HepG2 (cell line): ENCODE data around the gene DLG5.

ENCODE experiments used
- CTCF ChIP-seq: sonication (generic); formaldehyde crosslinking; IDR thresholded peaks from 2 replicates; pipeline ENCODE4 v1.5.0; 2020; ENCODE audit warnings: mild to moderate bottlenecking, missing genetic modification reagents, moderate library complexity
- JUN ChIP-seq: sonication (generic); formaldehyde crosslinking; IDR thresholded peaks from 2 replicates; pipeline ENCODE4 v1.4.0; 2020; ENCODE audit warnings: mild to moderate bottlenecking, missing genetic modification reagents
- MTA3 ChIP-seq: sonication (generic); formaldehyde crosslinking; IDR thresholded peaks from 2 replicates; pipeline ENCODE4 v1.4.0; 2020; ENCODE audit warnings: missing genetic modification reagents
- POLR2A ChIP-seq, 2 experiments: IDR thresholded peaks; 2 replicates each; pipeline ENCODE4 v1.6.1; 2011; ENCODE audit warnings: low read depth in 2 of 2, low read length in 2 of 2, mild to moderate bottlenecking in 1 of 2, moderate library complexity in 1 of 2; ENCODE audit not compliant: insufficient read depth in 1 of 2
- SNRNP70 ChIP-seq: fragments of 200-400 bp; formaldehyde crosslinking; IDR thresholded peaks from 2 replicates; pipeline ENCODE4 v1.6.1; 2017; ENCODE audit warnings: mild to moderate bottlenecking, low read depth, low read length, moderate library complexity
- ZNF121 ChIP-seq: sonication (generic); formaldehyde crosslinking; IDR thresholded peaks from 2 replicates; pipeline ENCODE4 v1.5.0; 2020; ENCODE audit warnings: mild to moderate bottlenecking, missing genetic modification reagents
- ZNF609 ChIP-seq: sonication (generic); formaldehyde crosslinking; IDR thresholded peaks from 2 replicates; pipeline ENCODE4 v1.4.0; 2020; ENCODE audit warnings: mild to moderate bottlenecking, missing genetic modification reagents, borderline replicate concordance
- TF ChIP-seq, protein P1 (sequence below): sonication (generic); formaldehyde crosslinking; IDR thresholded peaks from 2 replicates; pipeline ENCODE4 v1.8.0; 2022; ENCODE audit warnings: missing genetic modification reagents, mild to moderate bottlenecking, moderate library complexity, borderline replicate concordance
- TF ChIP-seq, protein P2 (sequence below), 2 experiments: fragments of 450-650 bp in 1 of 2; sonication (generic) in 1 of 2; formaldehyde crosslinking in 1 of 2; IDR thresholded peaks; 2 replicates each; pipeline versions ENCODE4 v1.6.1 to v1.8.0; 2016 to 2022; ENCODE audit warnings: antibody characterized with exemption in 1 of 2, mild to moderate bottlenecking in 1 of 2, missing genetic modification reagents in 1 of 2

GRCh38 chr10:77840636-77841035 lies 85.9 kb downstream of the DLG5 start:
- TF ChIP-seq CTCF (CRISPR knock-in tag) (no peak), MTA3 (CRISPR knock-in tag) (no peak), POLR2A (IDR thresholded peaks at IDR 0.05; ENCODE audit: insufficient read depth in 1 of 2, low read depth in 2 of 2, low read length in 2 of 2) (no peak), JUN (no peak), SNRNP70 (no peak), ZNF609 (CRISPR knock-in tag) (no peak), ZNF121 (CRISPR knock-in tag) (no peak)
- TF ChIP-seq, protein P1, sequence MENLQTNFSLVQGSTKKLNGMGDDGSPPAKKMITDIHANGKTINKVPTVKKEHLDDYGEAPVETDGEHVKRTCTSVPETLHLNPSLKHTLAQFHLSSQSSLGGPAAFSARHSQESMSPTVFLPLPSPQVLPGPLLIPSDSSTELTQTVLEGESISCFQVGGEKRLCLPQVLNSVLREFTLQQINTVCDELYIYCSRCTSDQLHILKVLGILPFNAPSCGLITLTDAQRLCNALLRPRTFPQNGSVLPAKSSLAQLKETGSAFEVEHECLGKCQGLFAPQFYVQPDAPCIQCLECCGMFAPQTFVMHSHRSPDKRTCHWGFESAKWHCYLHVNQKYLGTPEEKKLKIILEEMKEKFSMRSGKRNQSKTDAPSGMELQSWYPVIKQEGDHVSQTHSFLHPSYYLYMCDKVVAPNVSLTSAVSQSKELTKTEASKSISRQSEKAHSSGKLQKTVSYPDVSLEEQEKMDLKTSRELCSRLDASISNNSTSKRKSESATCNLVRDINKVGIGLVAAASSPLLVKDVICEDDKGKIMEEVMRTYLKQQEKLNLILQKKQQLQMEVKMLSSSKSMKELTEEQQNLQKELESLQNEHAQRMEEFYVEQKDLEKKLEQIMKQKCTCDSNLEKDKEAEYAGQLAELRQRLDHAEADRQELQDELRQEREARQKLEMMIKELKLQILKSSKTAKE (CRISPR knock-in tag): no peak
- TF ChIP-seq, protein P2, sequence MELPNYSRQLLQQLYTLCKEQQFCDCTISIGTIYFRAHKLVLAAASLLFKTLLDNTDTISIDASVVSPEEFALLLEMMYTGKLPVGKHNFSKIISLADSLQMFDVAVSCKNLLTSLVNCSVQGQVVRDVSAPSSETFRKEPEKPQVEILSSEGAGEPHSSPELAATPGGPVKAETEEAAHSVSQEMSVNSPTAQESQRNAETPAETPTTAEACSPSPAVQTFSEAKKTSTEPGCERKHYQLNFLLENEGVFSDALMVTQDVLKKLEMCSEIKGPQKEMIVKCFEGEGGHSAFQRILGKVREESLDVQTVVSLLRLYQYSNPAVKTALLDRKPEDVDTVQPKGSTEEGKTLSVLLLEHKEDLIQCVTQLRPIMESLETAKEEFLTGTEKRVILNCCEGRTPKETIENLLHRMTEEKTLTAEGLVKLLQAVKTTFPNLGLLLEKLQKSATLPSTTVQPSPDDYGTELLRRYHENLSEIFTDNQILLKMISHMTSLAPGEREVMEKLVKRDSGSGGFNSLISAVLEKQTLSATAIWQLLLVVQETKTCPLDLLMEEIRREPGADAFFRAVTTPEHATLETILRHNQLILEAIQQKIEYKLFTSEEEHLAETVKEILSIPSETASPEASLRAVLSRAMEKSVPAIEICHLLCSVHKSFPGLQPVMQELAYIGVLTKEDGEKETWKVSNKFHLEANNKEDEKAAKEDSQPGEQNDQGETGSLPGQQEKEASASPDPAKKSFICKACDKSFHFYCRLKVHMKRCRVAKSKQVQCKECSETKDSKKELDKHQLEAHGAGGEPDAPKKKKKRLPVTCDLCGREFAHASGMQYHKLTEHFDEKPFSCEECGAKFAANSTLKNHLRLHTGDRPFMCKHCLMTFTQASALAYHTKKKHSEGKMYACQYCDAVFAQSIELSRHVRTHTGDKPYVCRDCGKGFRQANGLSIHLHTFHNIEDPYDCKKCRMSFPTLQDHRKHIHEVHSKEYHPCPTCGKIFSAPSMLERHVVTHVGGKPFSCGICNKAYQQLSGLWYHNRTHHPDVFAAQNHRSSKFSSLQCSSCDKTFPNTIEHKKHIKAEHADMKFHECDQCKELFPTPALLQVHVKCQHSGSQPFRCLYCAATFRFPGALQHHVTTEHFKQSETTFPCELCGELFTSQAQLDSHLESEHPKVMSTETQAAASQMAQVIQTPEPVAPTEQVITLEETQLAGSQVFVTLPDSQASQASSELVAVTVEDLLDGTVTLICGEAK (IDR thresholded peaks at IDR 0.05): no peak
- TF ChIP-seq, protein P2 (CRISPR knock-in tag; IDR thresholded peaks at IDR 0.05): no peak
